ENCODE measurements around the gene TTLL1.

The TTLL1 gene

DNA sequence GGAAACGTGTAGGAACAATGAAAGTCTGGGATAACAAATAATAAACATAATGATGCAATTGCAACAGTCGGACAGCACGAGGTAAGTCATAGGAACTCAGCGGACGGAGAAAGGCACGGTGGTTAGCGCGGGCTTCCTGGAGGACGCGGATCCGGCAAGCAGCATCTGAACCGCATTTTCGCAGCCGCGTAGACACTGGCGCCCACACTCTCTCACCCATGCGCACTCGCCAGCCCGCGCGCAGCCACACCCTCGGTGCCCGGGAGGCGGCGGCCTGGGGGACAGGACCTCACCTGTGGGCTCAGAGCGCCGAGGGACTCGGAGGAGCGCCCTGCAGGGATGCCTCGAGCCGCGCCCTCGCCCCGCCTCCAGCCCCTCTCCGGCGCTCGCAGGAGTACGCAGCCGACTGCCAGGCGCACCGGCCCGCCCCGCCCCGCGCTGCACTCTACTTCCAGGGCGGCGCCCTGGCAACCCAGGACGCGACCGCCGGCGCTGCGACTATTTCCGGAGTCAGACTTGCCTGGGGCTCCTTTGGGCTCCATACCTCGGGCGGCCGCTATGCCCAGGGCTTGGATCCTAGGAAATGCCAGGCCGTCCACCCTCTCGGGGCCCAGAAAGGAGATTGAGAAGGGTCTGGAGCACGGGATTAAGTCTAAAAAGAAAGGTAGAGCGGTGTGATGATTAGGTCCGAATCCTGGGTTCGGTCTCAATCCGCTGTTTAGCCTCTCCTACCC, at the start of gene TTLL1:
TSS of gene TTLL1 (minus strand) at position 408 of the 734 bp plus-strand sequence. CDS start 13,805 bp downstream, outside the sequence.
- no peak for DNase-seq

DNA sequence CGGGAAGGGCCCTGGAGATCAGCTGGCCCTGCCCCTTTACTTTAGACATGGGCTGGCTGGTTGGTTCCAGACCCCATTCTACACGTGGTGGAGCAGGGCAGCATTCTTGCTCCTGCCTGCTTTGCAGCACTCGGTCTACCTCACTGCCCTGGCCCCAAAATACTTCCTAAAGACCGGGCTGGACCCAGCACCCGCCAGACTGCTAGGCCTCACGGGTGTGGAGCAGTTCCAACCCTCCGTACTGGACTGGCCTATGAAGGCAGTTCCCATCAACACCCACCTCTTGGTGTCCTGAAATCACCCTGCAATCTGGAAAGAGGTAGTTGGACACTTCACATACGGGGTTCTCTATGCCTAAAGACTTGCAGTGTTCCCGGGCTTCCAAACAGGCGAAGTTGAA, 47.6 kb upstream of the TTLL1 start:
- DNase-seq = no peak

DNA sequence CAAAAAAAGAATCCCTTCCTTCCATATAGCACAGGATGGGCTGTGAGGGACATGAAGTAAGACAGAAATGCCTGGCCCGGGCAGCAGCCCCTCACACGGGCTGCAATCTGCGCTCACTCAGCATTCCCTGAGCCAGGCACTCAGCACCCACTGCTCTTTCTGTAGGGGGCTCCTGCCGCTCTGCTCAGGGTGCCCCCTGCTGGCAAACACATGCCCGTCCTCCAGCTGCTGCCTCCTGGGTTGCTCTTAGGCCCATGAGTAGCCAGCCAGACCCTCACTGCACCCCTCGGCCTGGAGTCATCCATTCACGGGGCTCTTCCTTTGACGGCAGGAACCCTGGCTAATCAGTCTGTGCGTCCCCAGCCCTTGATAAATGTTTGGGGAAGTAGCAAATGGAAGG, 47.1 kb upstream of the TTLL1 start:
- DNase-seq = no peak

DNA sequence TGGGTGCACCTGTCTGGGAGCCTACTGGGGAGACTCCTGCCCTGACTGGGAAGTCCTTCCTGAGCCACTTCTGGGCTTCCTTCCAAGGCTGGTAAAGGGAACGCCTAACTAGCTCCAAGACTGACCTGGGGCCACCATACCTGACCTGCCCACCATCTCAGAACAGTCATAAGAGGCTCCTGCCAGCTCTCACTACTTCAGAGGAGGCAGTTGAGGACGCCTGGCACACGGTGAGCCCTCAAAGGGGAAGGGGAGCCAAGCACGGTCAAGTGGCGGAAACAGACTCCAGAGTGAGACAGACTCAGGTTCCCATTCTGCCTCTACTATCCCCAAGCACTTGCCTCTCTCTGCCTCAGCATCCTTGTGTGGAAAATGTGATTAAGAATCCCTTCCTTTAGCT, 46.4 kb upstream of the TTLL1 start:
- DNase-seq = no peak

DNA sequence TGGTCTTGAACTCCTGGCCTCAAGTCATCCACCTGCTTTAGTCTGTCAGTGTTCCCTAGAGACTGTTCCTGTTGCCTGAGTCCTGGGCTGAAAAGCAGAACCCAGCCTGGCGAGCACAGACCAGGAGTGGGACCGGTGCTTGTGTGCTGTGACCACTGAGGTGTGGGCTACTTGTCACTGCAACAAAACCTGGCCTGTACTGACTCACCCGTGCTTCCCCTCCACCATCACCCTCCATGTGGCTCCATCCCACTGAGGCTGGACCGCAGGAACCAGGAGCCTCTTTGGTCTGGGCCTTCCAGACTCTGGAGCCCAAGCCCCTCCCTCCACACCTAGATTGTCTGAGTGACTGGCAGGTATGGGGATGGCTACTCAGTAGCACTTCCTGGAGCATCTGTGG, 45.4 kb upstream of the TTLL1 start:
- no peak for DNase-seq

DNA sequence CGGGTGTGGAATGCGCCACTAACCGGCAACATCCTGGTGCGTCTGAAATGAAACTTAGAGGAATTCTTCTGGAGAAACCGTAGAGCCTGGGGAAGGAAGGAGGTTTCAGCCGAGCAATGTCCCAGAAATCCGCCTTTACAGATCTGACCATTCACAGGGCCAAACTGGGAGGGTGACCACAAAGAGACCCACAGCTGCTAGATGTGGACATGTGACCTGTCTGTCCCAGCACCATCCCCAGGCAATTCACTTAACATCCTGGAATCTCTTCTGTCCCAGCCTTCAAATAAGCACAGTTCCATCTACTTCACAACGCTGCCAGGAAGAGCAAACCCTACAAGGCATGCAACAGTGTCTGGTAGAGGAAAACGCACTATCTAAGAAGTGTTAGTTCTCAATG, 44.2 kb upstream of the TTLL1 start:
- no peak for DNase-seq

DNA sequence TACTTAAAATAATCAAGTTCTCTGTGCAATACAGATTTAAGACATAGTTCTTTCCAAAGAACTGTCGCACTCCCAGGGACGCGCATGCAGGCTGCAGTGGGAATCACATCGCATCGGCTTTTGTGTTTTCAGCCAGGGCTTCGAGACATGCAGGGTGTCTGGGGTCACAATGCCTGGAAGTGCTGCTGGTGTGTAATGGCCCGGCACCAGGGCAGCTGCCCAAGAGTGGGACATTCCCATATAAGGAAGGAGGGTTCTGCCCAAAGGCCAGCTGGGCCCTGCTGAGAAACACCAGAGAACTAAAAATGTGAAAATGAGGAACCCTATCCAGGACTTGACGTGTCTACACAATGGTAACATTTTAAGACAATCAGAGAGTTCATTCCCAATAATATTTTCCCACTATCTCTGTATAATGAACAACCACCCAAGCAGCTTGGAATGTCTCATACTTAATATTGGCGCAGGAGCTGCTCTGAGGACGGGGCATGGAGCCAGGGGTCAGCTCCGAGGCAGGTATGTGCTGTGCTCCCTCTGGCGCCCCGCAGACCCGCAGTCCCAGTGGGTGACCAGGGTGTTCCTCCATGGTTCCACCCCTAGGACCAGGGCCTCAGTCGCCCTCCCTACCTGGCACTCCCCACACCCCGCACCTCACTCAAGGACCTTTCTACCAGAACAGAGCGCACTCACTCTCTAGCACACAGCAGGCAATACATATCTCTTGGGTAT, 42.7 kb upstream of the TTLL1 start:
- no peak for DNase-seq

DNA sequence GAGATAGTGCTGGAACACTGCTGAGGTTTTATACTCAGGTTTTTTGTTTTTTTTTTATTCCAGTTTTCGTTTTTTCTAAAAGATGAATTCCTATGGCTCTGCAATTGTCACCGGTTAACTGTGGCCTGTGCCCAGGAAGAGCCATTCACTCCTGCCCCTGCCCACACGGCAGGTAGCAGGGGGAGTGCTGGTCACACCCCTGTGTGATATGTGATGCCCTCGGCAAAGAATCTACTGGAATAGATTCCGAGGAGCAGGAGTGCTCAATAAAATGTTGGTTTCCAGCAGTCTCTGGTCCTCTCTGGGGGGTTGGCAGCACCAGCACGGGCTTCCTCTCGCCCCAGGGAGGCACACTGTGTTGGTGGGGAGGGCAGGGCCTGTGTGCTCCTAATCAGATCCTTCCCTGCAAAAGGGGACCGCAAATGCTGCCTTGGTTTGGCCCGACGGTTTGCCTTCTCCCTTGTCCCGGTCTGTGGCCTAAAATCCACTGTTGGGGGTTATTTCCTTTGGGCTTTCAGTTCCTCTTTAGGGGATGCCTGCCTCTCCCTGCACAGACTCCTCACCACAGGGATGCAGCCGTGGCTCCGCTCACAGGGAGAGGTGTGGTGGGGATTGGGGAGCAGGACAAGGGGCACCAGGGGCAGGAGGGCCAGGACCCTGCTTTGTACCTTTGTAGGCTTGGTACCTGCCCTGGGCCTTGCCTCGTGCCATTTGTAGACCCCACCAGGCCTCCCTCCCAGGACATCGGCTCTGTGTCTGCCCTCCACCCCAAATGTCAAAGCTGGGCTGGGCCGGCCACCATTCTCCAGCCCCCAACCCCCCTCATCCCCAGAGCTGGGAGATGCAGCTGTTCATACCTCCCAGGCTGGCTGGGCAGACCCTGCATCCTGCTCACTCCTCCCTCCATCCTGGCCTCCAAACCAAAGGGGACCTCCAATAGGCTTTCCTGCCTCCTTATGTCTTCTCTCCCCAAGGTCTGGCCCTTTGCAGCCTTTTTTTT, 40.5 kb upstream of the TTLL1 start:
- DNase-seq = no peak

DNA sequence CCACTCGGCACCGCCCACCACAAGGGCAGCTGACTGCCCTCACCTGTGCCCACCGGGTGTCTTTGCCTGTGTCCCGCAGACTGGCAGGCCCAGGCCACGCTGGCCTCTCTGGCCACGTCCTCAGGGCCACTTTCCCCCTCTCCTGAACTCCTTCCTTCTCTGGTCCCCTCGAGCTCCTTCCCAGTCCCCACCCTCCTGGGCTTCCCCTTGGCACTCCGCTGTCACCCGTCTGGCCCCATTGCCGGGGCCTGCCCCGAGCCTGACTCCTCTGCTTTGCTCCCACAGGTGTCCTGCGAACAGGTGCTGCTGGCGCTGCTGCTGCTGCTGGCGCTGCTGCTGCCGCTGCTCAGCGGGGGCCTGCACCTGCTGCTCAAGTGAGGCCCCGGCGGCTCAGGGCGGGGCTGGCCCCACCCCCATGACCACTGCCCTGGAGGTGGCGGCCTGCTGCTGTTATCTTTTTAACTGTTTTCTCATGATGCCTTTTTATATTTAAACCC, 39.8 kb upstream of the TTLL1 start:
- DNase-seq = no peak

DNA sequence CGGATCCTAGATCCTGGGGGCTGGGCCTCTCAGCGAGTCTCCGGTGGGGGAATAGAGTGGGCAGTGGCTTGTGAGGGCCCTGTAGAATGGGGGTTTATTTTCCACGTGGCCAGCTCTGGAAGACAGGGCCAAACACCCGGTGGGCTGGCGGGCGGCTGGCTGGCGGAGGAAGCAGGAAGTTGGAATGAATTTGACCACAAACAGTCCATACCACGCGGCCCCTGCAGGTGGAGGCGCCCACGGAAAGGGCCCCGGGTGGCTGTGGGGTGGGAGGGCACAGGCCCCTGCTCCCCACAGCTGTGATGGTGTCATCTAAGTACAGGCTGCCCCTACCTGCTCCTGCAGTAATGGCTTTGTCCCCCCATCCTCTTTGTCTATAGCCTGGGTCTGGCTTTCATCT, 38.9 kb upstream of the TTLL1 start:
- no peak for DNase-seq

DNA sequence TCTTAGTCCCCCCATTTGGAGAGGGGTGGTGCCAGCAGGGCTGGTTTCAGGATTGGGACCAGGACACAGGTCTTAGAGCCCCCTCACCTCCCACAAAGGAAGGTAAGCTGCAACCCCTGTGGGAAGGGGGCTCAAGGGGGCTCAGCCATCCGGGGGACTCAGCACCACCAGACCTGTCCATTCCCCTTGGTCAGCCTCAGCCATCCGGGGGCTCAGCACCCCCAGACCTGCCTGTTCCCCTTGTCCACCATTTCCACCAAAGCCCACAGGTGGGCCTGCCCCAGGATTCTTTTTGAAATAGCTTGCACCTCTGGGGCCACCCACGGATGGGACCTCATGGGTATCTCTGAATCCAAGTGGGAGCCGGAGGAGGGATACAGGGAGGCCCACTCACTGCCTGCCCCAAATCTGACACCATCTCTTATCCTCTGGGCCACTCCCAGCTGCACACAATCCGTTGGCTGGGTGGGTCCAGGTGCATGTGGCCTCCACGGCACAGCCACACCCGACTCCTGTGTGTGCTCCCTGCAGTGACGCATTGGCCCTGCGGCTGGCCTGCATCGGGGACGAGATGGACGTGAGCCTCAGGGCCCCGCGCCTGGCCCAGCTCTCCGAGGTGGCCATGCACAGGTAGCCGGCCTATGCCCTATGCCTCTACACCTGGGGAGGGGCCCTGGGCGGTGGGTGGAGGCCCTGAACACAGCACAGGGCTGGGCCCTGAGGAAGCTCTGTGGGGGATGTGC, 38.1 kb upstream of the TTLL1 start:
- no peak for DNase-seq

DNA sequence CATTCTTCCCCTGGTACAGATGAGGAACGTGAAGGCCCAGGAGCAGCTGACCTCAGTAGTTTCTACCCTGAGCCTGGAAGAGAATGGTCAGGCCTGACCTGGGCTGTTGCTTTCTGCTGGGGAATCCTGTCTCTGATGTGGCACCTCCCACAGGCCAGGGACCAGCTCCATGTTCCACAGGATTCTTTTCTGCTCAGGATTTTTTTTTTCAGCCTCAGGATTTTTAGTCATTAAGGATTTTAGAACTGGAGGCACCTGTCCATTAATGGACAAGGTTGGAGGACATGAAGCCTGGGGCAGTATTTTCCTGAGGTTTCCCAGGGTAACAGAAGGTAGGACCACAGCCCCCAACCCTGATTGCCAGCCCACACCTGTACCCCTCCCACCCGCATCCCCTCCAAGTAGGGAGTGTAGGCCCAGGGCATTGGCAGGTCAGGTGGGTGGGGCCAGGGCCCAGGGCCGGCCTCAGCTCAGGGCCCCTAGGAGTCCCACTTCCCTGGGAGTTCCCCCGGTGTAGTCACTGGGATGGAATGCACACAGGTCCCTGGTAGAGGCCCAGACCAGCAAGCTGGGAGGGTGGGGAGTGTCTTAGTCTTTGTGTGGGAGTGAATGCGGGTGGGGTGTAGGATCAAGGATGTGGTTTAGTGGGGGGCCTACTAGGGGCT, 37.4 kb upstream of the TTLL1 start:
- no peak for DNase-seq

DNA sequence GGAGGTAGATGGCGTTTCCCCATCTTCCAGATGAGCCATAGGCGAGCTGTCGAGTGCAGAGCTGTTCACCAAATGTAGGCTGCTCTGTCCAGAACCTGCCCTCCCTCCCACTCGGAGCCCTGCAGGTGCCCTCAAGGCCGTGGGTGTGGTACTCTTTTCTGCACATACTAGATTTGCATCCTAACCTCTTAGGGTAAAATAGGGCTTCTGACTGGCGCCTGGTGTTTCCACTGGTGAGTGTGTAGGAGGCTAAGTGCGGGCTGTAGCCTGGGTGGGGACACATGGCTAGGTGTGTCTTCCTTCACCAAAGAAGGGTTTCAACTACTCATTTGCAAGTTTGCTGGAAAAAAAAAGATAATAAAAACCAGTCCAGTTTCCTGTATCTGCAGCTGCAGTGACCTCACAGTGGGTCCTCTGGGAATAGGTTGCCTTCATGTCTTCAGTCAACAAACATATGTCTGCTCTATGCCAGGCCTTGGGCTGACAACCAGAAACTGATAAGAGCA, 29.8 kb upstream of the TTLL1 start:
- DNase-seq = no peak

DNA sequence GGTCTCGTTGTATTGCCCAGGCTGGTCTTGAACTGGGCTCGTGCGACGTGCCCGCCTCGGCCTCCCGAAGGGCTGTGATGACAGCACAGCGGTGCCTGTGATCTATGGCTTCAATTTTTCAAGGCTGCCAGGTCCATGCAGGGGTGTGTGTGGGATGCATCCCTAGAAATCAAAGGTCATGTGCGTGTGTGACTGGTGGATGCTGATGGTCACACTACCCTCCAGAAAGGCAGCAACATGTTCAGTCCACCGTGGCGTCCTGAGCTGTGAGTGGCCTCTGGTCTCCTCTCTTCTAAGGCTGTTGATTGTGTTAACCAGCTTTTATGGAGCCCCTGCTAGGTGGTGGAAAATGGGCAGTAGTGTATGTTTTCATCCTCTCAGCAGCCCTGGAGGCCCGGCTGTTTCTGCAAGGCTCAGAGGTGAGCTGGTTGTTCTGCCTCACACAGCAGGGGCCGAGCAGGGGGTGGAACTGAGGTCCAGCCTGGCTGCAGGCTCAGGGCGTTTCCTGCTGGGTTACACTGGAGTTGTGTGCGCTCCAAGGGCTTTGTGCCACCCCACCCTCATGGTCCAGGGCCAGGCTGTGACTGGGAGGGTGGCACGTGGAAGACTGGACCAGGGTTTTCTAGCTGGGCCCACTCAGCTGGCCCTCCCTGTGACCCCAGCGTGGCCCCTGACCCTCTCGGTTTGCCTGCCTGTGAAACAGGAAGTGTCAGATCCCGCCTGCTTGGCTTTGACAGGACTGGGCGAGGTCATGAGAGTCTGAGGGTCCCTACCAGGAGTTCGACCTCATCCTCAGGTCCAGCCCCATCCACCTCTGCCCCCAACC, 29.0 kb upstream of the TTLL1 start:
- no peak for DNase-seq

DNA sequence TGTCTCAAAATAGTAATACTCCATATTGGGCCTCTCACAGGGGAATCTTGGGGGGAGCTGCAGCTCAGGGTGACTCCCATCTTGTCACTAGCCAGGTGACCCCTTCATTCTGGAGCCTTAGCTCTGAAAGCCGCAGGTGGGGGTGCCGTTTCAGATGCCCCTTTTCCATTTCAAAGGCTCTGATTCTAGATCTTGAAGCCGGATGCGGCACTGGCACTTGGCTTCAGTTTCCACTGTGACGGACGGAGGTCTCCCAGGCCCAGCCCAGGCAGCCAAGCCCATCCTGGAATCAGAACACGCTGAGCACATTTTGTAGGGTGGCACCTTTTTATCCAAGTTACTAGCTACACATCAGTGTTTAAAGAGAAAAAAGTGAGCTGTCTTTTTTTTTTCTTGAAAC, 27.7 kb upstream of the TTLL1 start:
- no peak for DNase-seq

DNA sequence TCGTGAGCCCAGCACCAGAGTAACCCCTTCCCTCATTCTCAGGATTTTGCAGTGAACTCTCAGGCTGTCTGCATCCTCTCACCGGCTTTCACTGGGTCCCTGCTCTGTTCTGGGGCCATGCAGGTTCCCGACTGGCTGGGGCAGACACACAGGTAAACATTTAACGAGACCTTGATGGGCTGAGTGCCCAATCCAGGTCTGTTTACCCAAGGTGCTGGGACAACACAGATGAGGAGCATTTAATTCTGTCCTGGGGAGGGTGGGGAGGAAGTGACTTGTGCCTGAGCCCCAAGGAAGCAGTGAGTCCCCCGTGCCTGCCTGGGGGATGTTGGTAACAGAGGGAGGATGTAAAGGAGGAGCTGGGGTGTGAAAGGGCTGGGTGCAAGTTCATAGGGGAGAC, 25.8 kb upstream of the TTLL1 start:
- no peak for DNase-seq

DNA sequence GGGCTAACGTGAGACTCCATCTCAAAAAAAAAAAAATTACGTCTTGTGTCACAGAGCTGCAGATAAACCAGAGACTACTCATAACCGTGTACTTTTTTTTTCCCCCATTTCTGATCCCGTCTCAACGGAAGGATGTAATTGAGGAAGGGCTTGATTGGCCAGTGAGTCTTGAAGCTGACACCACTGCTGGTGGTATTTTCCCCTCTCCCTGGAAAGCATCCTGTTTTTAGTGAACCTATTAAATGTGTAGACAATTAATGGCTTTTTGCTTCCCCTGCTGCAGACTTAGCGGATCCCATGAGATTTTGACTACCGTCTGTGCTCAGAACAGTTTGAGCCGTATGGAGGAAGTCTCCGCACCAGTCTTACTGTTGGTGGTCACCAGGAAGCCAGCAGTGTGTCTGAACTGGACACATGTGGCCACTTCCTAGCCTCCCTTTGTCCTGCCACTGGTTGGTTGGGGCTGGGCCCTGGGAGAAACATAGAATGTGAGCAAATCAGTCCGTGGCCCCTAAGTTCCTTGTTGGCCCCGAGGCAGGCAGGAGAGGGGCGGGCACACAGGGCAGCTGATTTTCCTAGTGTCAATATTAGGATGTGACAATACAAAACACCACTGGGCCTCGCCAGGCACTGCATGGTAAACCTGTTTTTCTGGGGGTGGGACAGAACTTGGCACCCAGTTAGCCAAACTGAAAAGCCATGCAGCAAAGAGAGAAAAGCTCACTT, 24.5 kb upstream of the TTLL1 start:
- DNase-seq = no peak

DNA sequence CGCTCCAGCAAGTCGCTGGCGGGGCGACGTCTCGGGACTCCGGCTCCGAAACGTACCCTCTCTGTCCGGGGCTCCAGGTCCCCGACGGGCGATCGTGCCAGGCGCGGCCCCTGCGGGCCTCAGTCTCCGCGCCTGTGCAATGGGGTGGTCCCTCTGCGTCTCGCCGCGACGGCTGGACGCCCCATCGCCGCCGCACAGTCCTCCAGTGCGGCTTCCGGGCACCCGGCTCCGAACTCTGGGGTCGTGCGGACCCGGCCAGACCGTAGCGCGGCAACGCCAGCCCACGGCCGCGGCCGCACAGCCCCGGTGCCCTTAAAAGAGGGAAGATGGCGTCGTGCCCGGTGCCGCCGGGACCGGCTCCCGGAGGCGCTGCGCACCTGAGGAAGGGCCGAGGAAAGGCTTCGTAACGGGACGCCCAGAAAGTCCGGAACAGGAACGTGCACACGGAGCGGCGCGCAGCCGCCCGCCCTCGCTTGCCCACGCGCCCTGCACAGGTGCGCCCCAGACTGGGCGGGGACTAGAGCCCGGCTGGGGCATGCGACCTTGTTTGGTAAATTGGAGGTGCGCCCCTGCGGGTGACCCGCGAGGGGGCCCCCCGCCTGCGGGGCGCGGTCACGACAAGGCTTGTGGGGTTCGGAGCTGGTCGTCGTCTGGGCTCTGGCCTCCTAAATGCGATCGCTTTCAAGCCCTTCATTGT, 21.9 kb upstream of the TTLL1 start:
- no peak for DNase-seq

DNA sequence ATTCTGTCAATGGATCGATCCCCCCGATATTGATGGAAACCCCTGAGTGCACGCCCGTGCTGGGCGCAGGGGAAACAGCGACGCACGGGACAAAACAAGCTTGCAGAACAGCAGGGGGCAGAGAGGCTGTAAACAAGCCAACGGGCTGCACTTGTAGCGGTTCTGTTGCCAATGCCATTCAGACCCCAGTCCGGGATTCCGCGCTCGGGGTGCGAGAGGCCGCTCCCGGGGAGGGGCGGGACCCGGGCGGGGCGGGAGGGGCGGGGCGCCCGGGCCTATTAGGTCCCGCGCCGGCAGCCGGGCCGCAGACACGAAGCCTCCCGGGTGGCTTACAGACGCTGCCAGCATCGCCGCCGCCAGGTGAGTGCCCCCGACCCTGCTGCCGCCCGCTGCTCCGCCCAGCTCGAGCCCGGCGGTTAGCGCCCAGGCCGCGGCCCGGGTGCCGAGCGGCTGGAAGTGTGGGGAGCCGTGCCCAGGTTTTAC, 21.3 kb upstream of the TTLL1 start, which contains the start of gene BIK:
TSS of gene BIK (plus strand) at position 307 of the 483 bp plus-strand sequence. CDS start 13,273 bp downstream, outside the sequence.
- no peak for DNase-seq

Data from NCI-H1417 treated with DMSO at 0.1 percent for 48 hours (cell line).